WI38 (cell line): ENCODE results near the gene SUPT5H.
"Not testable (repeated sequence)": the region's sequence is repeated elsewhere in the genome, so short reads cannot be mapped to it uniquely, and the experiment has no call there.

Experiments
- H3K4me3 ChIP-seq: 2 replicates; pipeline ENCODE4 v1.5.1; 2011; ENCODE audit warnings: low read depth, mild to moderate bottlenecking, control low read depth, low read length
- CTCF ChIP-seq: IDR thresholded peaks from 2 replicates; pipeline ENCODE4 v1.5.1; 2012; ENCODE audit warnings: low read depth, mild to moderate bottlenecking, control low read depth, low read length

SUPT5H gene

GRCh38 chr19:39438270-39438934, 7.0 kb upstream of the SUPT5H start:
- no peak overlapping the region for H3K4me3 ChIP-seq
- TF ChIP-seq CTCF, result no peak

- peak overlapping the region; percentile 100 for H3K4me3 ChIP-seq
- no peak for TF ChIP-seq CTCF
Measured at GRCh38 chr19:39444598-39445195, 685 bp upstream of the SUPT5H start.

- peak overlapping the region; percentile 100 for H3K4me3 ChIP-seq
- TF ChIP-seq CTCF, result no peak
Measured at GRCh38 chr19:39446365-39447084, 1.1 kb downstream of the SUPT5H start.

GRCh38 chr19:39448271-39448670, 2.9 kb downstream of the SUPT5H start:
- TF ChIP-seq CTCF, result no peak
- H3K4me3 ChIP-seq, result no peak overlapping the region

GRCh38 chr19:39449116-39449797, 3.9 kb downstream of the SUPT5H start:
- no peak for TF ChIP-seq CTCF
- H3K4me3 ChIP-seq, result no peak overlapping the region

GRCh38 chr19:39451257-39451656, 5.9 kb downstream of the SUPT5H start:
- not testable (repeated sequence) for H3K4me3 ChIP-seq

- H3K4me3 ChIP-seq, result no peak overlapping the region
- TF ChIP-seq CTCF, result no peak
Measured at GRCh38 chr19:39463403-39463802, 18.0 kb downstream of the SUPT5H start.
